Fibroblast of lung (primary cell): Measurements from ENCODE around the gene KIF1A.

ENCODE experiments used
- CTCF ChIP-seq, 2 donors: IDR thresholded peaks in 1 of 2; conservative IDR thresholded peaks in 1 of 2; 1 replicate in 1 of 2; 2 replicates in 1 of 2; pipeline ENCODE4 v1.5.1; 2011 to 2012; ENCODE audit warnings: low read length in 2 of 2, control low read depth in 1 of 2, inconsistent platforms in 1 of 2, low read depth in 1 of 2, mild to moderate bottlenecking in 1 of 2
- EZH2 ChIP-seq: IDR thresholded peaks from 2 replicates; pipeline ENCODE4 v1.5.1; 2012; ENCODE audit warnings: low read length, control low read depth, mild to moderate bottlenecking; ENCODE audit errors: missing control alignments

GRCh38 chr2:240775905-240776304 lies 44.1 kb downstream of the KIF1A start:
- TF ChIP-seq CTCF (conservative IDR thresholded peaks at IDR 0.05 in 1 of 2, IDR thresholded peaks at IDR 0.05 in 1 of 2; ENCODE audit: low read depth in 1 of 2, low read length in 2 of 2) (no peak), EZH2 (no peak)
